Naive thymus-derived CD4-positive, alpha-beta T cell (primary cell): ENCODE results near the gene LRRC19. TPM values are rescaled to one million over a fixed set of nuclear protein-coding genes. Genes with fewer than 3 reads are reported as not detected.

ENCODE experiments used
- ATAC-seq: fragments of 150-1000 bp; cut with Tn5 transposase; 2 replicates; pipeline ENCODE4 v1.10.0; 2021; ENCODE audit warnings: mild to moderate bottlenecking, moderate library complexity
- CTCF ChIA-PET: fragments of 350-600 bp; sonication (Branson Sonifier 250); formaldehyde crosslinking; loops from one replicate; lab custom pipeline; 2021; ENCODE audit warnings: antibody characterized with exemption; lab: Charles Lee
- POLR2A ChIA-PET: fragments of 350-600 bp; sonication (Branson Sonifier 250); formaldehyde crosslinking; loops from one replicate; lab custom pipeline; 2021; ENCODE audit warnings: antibody characterized with exemption, inconsistent platforms; lab: Charles Lee
- DNase-seq, 9 donors: peaks; one replicate each; pipeline versions ENCODE4 v3.0.0 to v3.0.0-alpha.2; 2020 to 2022; ENCODE audit warnings: mixed read lengths in 1 of 9
- H3K27ac ChIP-seq: one replicate; pipeline ENCODE4 v1.7.0; 2013; ENCODE audit warnings: mild to moderate bottlenecking, low read depth, low read length, moderate library complexity
- H3K27me3 ChIP-seq, 2 donors: one replicate each; pipeline ENCODE4 v1.7.0; 2013; ENCODE audit warnings: low read length in 2 of 2, mild to moderate bottlenecking in 2 of 2, moderate library complexity in 2 of 2; ENCODE audit not compliant: control insufficient read depth in 2 of 2, insufficient read depth in 2 of 2
- H3K36me3 ChIP-seq, 3 experiments: 1 replicate in 2 of 3; 2 replicates in 1 of 3; pipeline ENCODE4 v1.7.0; 2013; ENCODE audit warnings: low read length in 3 of 3, mild to moderate bottlenecking in 3 of 3, moderate library complexity in 1 of 3; ENCODE audit not compliant: insufficient read depth in 3 of 3, control insufficient read depth in 2 of 3
- H3K4me1 ChIP-seq, 2 donors: one replicate each; pipeline ENCODE4 v1.7.0; 2013; ENCODE audit warnings: low read length in 2 of 2, mild to moderate bottlenecking in 2 of 2, moderate library complexity in 1 of 2; ENCODE audit not compliant: control insufficient read depth in 2 of 2, insufficient read depth in 2 of 2
- H3K4me3 ChIP-seq: 2 replicates; pipeline ENCODE4 v1.7.0; 2013; ENCODE audit warnings: mild to moderate bottlenecking, low read length
- H3K9me3 ChIP-seq, 3 experiments: 1 replicate in 2 of 3; 2 replicates in 1 of 3; pipeline ENCODE4 v1.7.0; 2013; ENCODE audit warnings: low read length in 3 of 3; ENCODE audit not compliant: control insufficient read depth in 2 of 3
- H3K27ac Mint-ChIP-seq, 9 donors: one replicate each; pipeline ENCODE4 v1.8.0; 2020 to 2022; ENCODE audit warnings: mixed read lengths in 9 of 9, mild to moderate bottlenecking in 8 of 9, moderate library complexity in 5 of 9, inconsistent platforms in 2 of 9
- H3K27me3 Mint-ChIP-seq, 5 donors: one replicate each; pipeline ENCODE4 v1.8.0; 2021 to 2022; ENCODE audit warnings: mixed read lengths in 5 of 5, mild to moderate bottlenecking in 1 of 5
- H3K36me3 Mint-ChIP-seq, 5 donors: one replicate each; pipeline ENCODE4 v1.8.0; 2020 to 2022; ENCODE audit warnings: mixed read lengths in 5 of 5, mild to moderate bottlenecking in 3 of 5, inconsistent platforms in 1 of 5
- H3K4me1 Mint-ChIP-seq, 7 donors: one replicate each; pipeline ENCODE4 v1.8.0; 2020 to 2022; ENCODE audit warnings: mixed read lengths in 7 of 7, mild to moderate bottlenecking in 3 of 7, inconsistent platforms in 1 of 7
- H3K4me3 Mint-ChIP-seq, 10 donors: one replicate each; pipeline ENCODE4 v1.8.0; 2020 to 2022; ENCODE audit warnings: mild to moderate bottlenecking in 10 of 10, mixed read lengths in 10 of 10, moderate library complexity in 6 of 10, inconsistent platforms in 2 of 10
- H3K9me3 Mint-ChIP-seq, 11 donors: one replicate each; pipeline ENCODE4 v1.8.0; 2020 to 2022; ENCODE audit warnings: mixed read lengths in 11 of 11, mild to moderate bottlenecking in 4 of 11, inconsistent platforms in 1 of 11, moderate library complexity in 1 of 11
- intact Hi-C, 2 donors: fragments of 100-400 bp; cut with micrococcal nuclease; formaldehyde crosslinking; loops; one replicate each; pipeline ENCODE4 v1.15.1; 2023
- polyA plus RNA-seq, 2 donors: library from polyadenylated mRNA; unstranded; fragments of 300-500 nt; fragmentation: Illumina TruSeq; gene quantifications; one replicate each; pipeline ENCODE4 v1.2.3, GENCODE V29; 2021
- total RNA-seq, 6 experiments: library from RNA in 5 of 6; stranded (reverse) in 5 of 6; gene quantifications; 1 replicate in 5 of 6; 2 replicates in 1 of 6; pipeline ENCODE4 v1.2.3 and lab custom pipeline; 2021 to 2026

The LRRC19 gene
- total and polyA plus RNA-seq, 7 experiments from 2014 or later, result not detected

- Mint-ChIP-seq H3K4me3 (no peak overlapping the region), H3K36me3 (peaks cover 0 to 24% (median 16%) of the 10 kb centered on the region in 5 donors), H3K9me3 (no peaks in the 10 kb centered on the region), H3K27me3 (no peaks in the 10 kb centered on the region), H3K4me1 (peaks cover 0 to 1% (median 0%) of the 10 kb centered on the region in 7 donors), H3K27ac (no peak overlapping the region)
- Histone ChIP-seq H3K4me1 (no peaks in the 10 kb centered on the region), H3K36me3 (no peaks in the 10 kb centered on the region), H3K27me3 (no peaks in the 10 kb centered on the region), H3K4me3 (no peak overlapping the region), H3K9me3 (no peaks in the 10 kb centered on the region), H3K27ac (no peak overlapping the region)
- ATAC-seq (no peak), DNase-seq (no peak)
- CTCF ChIA-PET, result interaction anchor here (0.6 kb wide), 1 partner anchor 100 kb away, joined by 4 read pairs; no protein-coding TSS in a partner anchor
- POLR2A ChIA-PET, result no interaction called here
- intact Hi-C loops, result no loop called here
Observed at GRCh38 chr9:27003426-27004077, 1.9 kb downstream of the LRRC19 start.

GRCh38 chr9:26995810-26996209 is 9.7 kb downstream of the LRRC19 start:
- no peaks in the 10 kb centered on the region for H3K27me3 Mint-ChIP-seq
- H3K27ac ChIP-seq, result no peak overlapping the region
- intact Hi-C loops, result no loop called here
- peaks cover 0 to 5% (median 0%) of the 10 kb centered on the region in 3 experiments for H3K36me3 ChIP-seq
- no peaks in the 10 kb centered on the region for H3K4me1 Mint-ChIP-seq
- no peak overlapping the region for H3K4me3 Mint-ChIP-seq
- H3K36me3 Mint-ChIP-seq, result peaks cover 0 to 11% (median 6%) of the 10 kb centered on the region in 5 donors
- H3K27ac Mint-ChIP-seq, result peak overlapping the region in 1 of 9 donors; percentile 28
- H3K9me3 Mint-ChIP-seq, result no peaks in the 10 kb centered on the region
- no peaks in the 10 kb centered on the region for H3K4me1 ChIP-seq
- ChIA-PET POLR2A (no interaction called here), CTCF (no interaction called here)
- H3K27me3 ChIP-seq, result no peaks in the 10 kb centered on the region
- no peaks in the 10 kb centered on the region for H3K9me3 ChIP-seq
- no peak overlapping the region for H3K4me3 ChIP-seq
- no peak for DNase-seq
- no peak for ATAC-seq

GRCh38 chr9:26983340-26983739 is 22.1 kb downstream of the LRRC19 start:
- DNase-seq, result no peak
- no peaks in the 10 kb centered on the region for H3K9me3 ChIP-seq
- Mint-ChIP-seq H3K27ac (no peak overlapping the region), H3K27me3 (no peaks in the 10 kb centered on the region), H3K9me3 (no peaks in the 10 kb centered on the region), H3K4me3 (no peak overlapping the region), H3K4me1 (peaks cover 0 to 4% (median 0%) of the 10 kb centered on the region in 7 donors), H3K36me3 (peaks cover 5 to 29% (median 15%) of the 10 kb centered on the region in 5 donors)
- intact Hi-C loops, result no loop called here
- ChIA-PET POLR2A (no interaction called here), CTCF (no interaction called here)
- no peaks in the 10 kb centered on the region for H3K4me1 ChIP-seq
- no peak overlapping the region for H3K27ac ChIP-seq
- no peak overlapping the region for H3K4me3 ChIP-seq
- no peak for ATAC-seq
- peaks cover 0 to 9% (median 0%) of the 10 kb centered on the region in 3 experiments for H3K36me3 ChIP-seq
- H3K27me3 ChIP-seq, result no peaks in the 10 kb centered on the region

- Mint-ChIP-seq H3K4me1 (peaks cover 0 to 5% (median 0%) of the 10 kb centered on the region in 7 donors), H3K27ac (peak overlapping the region in 3 of 9 donors; percentile 5 to 47 (median 42)), H3K27me3 (no peaks in the 10 kb centered on the region), H3K36me3 (peaks cover 0 to 28% (median 6%) of the 10 kb centered on the region in 5 donors), H3K9me3 (no peaks in the 10 kb centered on the region), H3K4me3 (no peak overlapping the region)
- ChIA-PET CTCF (interaction anchor here (0.6 to 1.0 kb wide), 2 partner anchors 8 to 55 kb away, joined by 3 read pairs; no protein-coding TSS in a partner anchor), POLR2A (interaction anchor here (0.6 kb wide), 1 partner anchor 28 kb away, joined by 5 read pairs; no protein-coding TSS in a partner anchor)
- DNase-seq, result peak in 2 of 9 donors; percentile 11 to 13
- Histone ChIP-seq H3K9me3 (no peaks in the 10 kb centered on the region), H3K4me1 (no peaks in the 10 kb centered on the region), H3K4me3 (no peak overlapping the region), H3K27ac (no peak overlapping the region), H3K36me3 (no peaks in the 10 kb centered on the region), H3K27me3 (no peaks in the 10 kb centered on the region)
- intact Hi-C loops, result loop anchor here (1.0 kb wide), 2 partner anchors 84 to 232 kb away; partner anchors contain the start of gene CAAP1 (in 2 of the 2)
- no peak for ATAC-seq
Observed at GRCh38 chr9:26975728-26976707, 29.5 kb downstream of the LRRC19 start.

- H3K27ac ChIP-seq, result no peak overlapping the region
- H3K36me3 Mint-ChIP-seq, result peaks cover 0 to 33% (median 13%) of the 10 kb centered on the region in 5 donors
- no peaks in the 10 kb centered on the region for H3K27me3 Mint-ChIP-seq
- H3K9me3 ChIP-seq, result no peaks in the 10 kb centered on the region
- intact Hi-C loops, result loop anchor here (1.0 kb wide), 2 partner anchors 83 to 231 kb away; partner anchors contain the start of gene CAAP1 (in 2 of the 2)
- no peak overlapping the region for H3K27ac Mint-ChIP-seq
- DNase-seq (no peak), ATAC-seq (no peak)
- no peaks in the 10 kb centered on the region for H3K27me3 ChIP-seq
- H3K9me3 Mint-ChIP-seq, result peaks cover 0 to 5% (median under 1%) of the 10 kb centered on the region in 11 donors
- ChIA-PET POLR2A (no interaction called here), CTCF (interaction anchor here (0.7 kb wide), 1 partner anchor 361 kb away, joined by 3 read pairs; no protein-coding TSS in a partner anchor)
- no peak overlapping the region for H3K4me3 Mint-ChIP-seq
- no peaks in the 10 kb centered on the region for H3K4me1 ChIP-seq
- H3K4me1 Mint-ChIP-seq, result peaks cover 0 to 5% (median 0%) of the 10 kb centered on the region in 7 donors
- H3K4me3 ChIP-seq, result no peak overlapping the region
- H3K36me3 ChIP-seq, result no peaks in the 10 kb centered on the region
Observed at GRCh38 chr9:26974927-26975326, 30.5 kb downstream of the LRRC19 start.

GRCh38 chr9:26973989-26974388 is 31.5 kb downstream of the LRRC19 start:
- Histone ChIP-seq H3K36me3 (no peaks in the 10 kb centered on the region), H3K4me3 (no peak overlapping the region), H3K27ac (no peak overlapping the region), H3K27me3 (no peaks in the 10 kb centered on the region), H3K4me1 (no peaks in the 10 kb centered on the region), H3K9me3 (no peaks in the 10 kb centered on the region)
- Mint-ChIP-seq H3K9me3 (peaks cover 0 to 10% (median 5%) of the 10 kb centered on the region in 11 donors), H3K4me1 (peaks cover 0 to 6% (median 3%) of the 10 kb centered on the region in 7 donors), H3K4me3 (no peak overlapping the region), H3K27ac (no peak overlapping the region), H3K27me3 (peaks cover 0 to 2% (median 0%) of the 10 kb centered on the region in 5 donors), H3K36me3 (peaks cover 2 to 43% (median 19%) of the 10 kb centered on the region in 5 donors)
- ChIA-PET CTCF (interaction anchor here (0.6 kb wide), 1 partner anchor 31 kb away, joined by 5 read pairs; no protein-coding TSS in a partner anchor), POLR2A (no interaction called here)
- intact Hi-C loops, result no loop called here
- no peak for ATAC-seq
- DNase-seq, result no peak
